Activated naive CD8-positive, alpha-beta T cell treated with anti-CD3 and anti-CD28 coated beads, Interleukin-2, amount 50 U/mL, for 24 hours (primary cell): ENCODE measurements around the gene MRC1.

Source experiments
- ATAC-seq: fragments of 150-1000 bp; cut with Tn5 transposase; one replicate; pipeline ENCODE4 v1.10.0; 2021
- DNase-seq: peaks from one replicate; pipeline ENCODE4 v3.0.0; 2021
- H3K27ac Mint-ChIP-seq: one replicate; pipeline ENCODE4 v1.8.0; 2021; ENCODE audit warnings: mild to moderate bottlenecking, mixed read lengths
- H3K27me3 Mint-ChIP-seq: one replicate; pipeline ENCODE4 v1.8.0; 2021; ENCODE audit warnings: mixed read lengths
- H3K36me3 Mint-ChIP-seq: one replicate; pipeline ENCODE4 v1.8.0; 2021; ENCODE audit warnings: low read depth, mixed read lengths
- H3K4me1 Mint-ChIP-seq: one replicate; pipeline ENCODE4 v1.8.0; 2021; ENCODE audit warnings: mixed read lengths
- H3K4me3 Mint-ChIP-seq: one replicate; pipeline ENCODE4 v1.8.0; 2021; ENCODE audit warnings: mild to moderate bottlenecking, moderate library complexity, mixed read lengths
- H3K9me3 Mint-ChIP-seq: one replicate; pipeline ENCODE4 v1.8.0; 2021; ENCODE audit warnings: mixed read lengths

The MRC1 gene

DNA sequence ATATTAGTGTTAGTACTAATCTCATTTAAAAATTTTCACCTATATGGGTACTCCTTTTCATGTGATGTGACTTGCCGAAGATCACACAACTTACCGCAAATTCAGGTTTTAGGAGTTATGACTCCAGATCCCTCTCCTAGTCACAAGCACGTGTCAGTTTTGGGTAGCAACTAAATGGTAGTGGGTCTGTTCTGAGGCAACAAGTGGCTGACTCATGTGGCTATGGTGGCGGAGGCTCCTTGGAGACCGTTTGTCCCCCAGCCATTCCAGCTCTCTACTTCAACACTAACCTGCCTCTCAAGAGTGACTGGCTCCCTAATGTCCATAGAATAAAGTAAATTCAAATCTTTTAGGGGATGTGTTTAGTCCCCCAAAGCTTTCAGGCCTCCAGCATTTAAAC is 39.5 kb downstream of the MRC1 start:
- no peaks in the 10 kb centered on the region for H3K27me3 Mint-ChIP-seq
- H3K9me3 Mint-ChIP-seq: no peaks in the 10 kb centered on the region
- peaks cover 2% of the 10 kb centered on the region for H3K4me1 Mint-ChIP-seq
- no peak for DNase-seq
- H3K36me3 Mint-ChIP-seq: no peaks in the 10 kb centered on the region
- H3K27ac Mint-ChIP-seq: no peak overlapping the region
- H3K4me3 Mint-ChIP-seq: no peak overlapping the region
- no peak for ATAC-seq

DNA sequence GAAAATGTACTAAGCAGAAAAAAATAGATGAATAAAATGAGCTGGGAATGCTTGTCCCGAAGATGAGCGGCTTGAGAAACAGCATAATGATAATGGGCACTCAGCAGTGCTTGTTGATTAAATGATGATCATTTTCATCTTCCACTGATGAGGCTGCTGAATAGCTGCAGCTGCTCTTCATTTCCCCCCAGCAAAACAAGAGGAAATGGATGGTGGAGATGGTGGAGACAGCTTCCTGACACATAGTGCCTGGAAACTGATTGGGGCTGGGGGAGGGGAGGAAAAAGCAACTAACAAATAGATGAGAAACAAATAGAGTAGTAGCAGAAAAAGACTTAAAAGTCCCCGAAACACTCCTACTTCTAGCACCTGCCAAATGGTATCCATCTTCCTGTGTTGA is 41.4 kb downstream of the MRC1 start:
- Mint-ChIP-seq H3K4me3 (no peak overlapping the region), H3K9me3 (no peaks in the 10 kb centered on the region), H3K27ac (no peak overlapping the region), H3K36me3 (no peaks in the 10 kb centered on the region), H3K4me1 (peaks cover 2% of the 10 kb centered on the region), H3K27me3 (no peaks in the 10 kb centered on the region)
- no peak for ATAC-seq
- DNase-seq: no peak

DNA sequence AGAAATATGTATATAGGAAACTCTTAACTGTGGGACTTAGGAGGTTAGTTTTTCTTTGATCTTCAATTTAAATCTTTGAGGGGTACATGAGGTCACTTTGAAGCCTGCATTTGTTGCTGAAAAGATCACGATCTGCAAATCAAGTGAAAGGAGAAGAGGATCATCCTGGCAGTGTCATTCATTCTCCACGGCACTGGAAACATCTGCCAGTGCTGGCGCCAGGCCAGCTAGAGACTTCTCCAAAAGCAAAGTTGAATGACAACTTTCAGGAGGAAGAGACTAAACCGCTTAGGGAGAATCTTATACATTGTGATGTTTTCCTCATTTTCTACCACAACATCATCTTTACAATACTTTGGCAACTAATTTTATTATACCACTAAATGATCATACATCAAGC is 42.5 kb downstream of the MRC1 start:
- Mint-ChIP-seq H3K27me3 (no peaks in the 10 kb centered on the region), H3K4me1 (peaks cover 2% of the 10 kb centered on the region), H3K9me3 (no peaks in the 10 kb centered on the region), H3K27ac (no peak overlapping the region), H3K36me3 (no peaks in the 10 kb centered on the region), H3K4me3 (no peak overlapping the region)
- DNase-seq (no peak), ATAC-seq (no peak)

DNA sequence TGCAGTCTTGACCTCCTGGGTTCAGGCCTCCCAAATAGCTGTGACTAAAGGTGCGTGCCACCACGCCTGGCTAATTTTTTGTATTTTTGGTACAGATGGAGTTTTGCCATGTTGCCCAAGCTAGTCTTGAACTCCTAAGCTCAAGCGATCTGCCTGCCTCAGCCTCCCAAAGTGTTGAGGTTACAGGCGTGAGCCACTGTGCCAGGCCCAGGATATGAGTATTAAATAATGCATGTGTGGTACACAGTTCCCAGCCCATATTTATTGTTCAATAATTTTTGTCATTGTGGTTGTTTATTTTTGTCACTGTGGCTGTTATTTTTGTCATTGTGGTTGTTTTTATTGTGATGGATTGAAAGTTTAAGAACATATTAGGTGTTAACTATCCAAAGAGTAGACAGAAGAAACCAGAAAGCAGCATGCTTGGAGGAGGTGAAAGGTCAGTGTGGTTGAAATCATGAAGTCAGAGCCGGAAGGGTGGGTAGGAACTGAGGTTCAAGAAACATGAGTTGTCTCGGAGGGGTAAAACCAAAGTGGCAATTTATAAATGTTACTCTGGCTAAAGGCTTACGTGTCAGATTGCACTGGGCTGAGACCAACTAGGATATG is 45.0 kb downstream of the MRC1 start:
- Mint-ChIP-seq H3K27me3 (no peaks in the 10 kb centered on the region), H3K4me3 (no peak overlapping the region), H3K36me3 (no peaks in the 10 kb centered on the region), H3K4me1 (peaks cover 2% of the 10 kb centered on the region), H3K9me3 (no peaks in the 10 kb centered on the region), H3K27ac (no peak overlapping the region)
- no peak for ATAC-seq
- DNase-seq: no peak

DNA sequence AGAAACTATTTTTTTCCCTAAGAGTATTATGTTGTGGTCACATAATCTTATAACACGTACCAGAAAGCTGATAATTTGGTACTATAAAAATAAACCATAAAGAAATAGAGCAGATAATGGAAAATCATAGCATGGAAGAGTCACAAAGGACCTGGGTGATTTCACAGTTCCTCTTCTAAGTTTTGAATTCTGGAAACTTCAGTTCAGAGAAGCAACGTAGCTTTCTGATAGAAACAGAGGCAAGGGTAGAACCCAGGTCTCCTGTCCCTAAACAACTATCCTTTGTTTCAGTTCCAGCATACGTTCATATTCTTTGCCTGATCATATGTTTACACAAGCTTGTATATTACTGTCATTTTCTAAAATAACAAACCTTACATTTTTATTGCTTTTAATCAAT is 47.9 kb downstream of the MRC1 start:
- H3K27ac Mint-ChIP-seq: no peak overlapping the region
- peaks cover 3% of the 10 kb centered on the region for H3K4me1 Mint-ChIP-seq
- ATAC-seq (no peak), DNase-seq (no peak)
- no peaks in the 10 kb centered on the region for H3K27me3 Mint-ChIP-seq
- no peaks in the 10 kb centered on the region for H3K36me3 Mint-ChIP-seq
- H3K9me3 Mint-ChIP-seq: no peaks in the 10 kb centered on the region
- H3K4me3 Mint-ChIP-seq: no peak overlapping the region

DNA sequence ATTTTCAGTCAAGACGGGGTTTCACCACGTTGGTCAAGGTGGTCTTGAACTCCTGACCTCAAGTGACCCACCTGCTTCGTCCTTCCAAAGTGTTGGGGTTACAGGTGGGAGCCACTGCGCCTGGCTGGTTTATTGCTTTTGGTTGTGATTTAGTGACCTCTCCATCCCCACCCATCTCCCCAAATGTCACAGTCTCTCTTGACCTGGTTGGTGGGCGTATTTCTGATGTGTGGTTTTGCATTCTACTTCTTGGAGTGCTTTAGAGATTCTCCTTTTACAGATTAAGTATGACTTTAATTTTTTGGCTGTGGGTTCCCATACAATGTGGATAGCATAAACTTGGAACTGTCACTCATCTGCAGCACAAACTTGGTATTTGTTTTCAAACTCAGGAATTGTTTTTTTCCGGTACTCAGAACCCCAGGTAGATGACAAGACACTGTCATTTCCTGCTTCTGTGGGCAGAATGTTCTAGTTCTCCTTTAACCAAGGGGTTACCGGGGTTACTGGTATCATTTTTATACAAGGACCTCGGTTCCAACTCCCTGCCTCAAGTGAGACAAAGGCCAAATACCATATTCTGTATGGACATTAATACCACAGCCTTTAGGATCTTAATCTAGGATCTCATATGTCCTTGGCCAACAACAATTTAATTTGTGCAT is 50.5 kb downstream of the MRC1 start:
- no peak overlapping the region for H3K27ac Mint-ChIP-seq
- H3K27me3 Mint-ChIP-seq: peaks cover 4% of the 10 kb centered on the region
- peaks cover 3% of the 10 kb centered on the region for H3K4me1 Mint-ChIP-seq
- DNase-seq: no peak
- no peak overlapping the region for H3K4me3 Mint-ChIP-seq
- no peak for ATAC-seq
- no peaks in the 10 kb centered on the region for H3K9me3 Mint-ChIP-seq
- H3K36me3 Mint-ChIP-seq: no peaks in the 10 kb centered on the region

DNA sequence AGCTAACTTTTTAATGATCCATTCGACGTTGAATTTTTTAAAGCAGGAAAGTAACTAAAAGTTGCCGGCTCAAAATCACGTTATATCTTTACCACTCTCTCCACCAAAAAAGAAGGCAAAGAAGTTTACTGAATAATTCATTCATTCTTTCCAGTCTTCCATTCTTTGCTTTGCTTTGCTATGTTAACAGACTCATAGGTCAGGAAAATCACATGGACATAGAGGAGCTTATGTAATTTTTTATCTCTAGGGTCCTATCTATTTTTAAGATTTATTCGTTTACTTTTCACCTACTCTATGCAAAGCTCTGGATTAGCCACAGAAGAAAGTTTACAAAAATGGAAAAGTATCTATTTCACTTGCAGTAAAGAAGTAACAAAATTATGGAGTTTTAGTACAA is 52.6 kb downstream of the MRC1 start:
- ATAC-seq: no peak
- Mint-ChIP-seq H3K27me3 (peaks cover 4% of the 10 kb centered on the region), H3K4me1 (peaks cover 3% of the 10 kb centered on the region), H3K4me3 (no peak overlapping the region), H3K27ac (no peak overlapping the region), H3K9me3 (no peaks in the 10 kb centered on the region), H3K36me3 (no peaks in the 10 kb centered on the region)
- DNase-seq: no peak

DNA sequence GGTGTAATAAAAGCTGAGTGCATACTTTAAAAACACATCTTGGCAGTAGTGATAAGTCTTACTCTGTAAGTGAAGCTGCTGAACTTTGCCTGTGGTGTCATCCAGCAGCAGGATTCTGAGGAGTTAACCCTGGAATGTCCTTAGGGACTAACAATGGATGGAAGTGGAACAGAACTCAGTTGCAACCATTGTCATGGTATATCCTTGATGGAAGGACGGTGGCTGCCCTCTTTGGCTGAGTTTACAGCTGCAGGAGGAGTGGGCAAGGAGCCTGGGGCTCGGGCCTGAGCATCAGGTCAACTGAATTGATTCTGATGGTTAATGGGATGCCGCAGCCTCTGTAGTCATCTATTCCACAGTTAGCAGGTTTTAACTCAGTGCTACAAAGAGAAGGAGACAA is 56.2 kb downstream of the MRC1 start:
- H3K4me3 Mint-ChIP-seq: no peak overlapping the region
- H3K36me3 Mint-ChIP-seq: no peaks in the 10 kb centered on the region
- no peak overlapping the region for H3K27ac Mint-ChIP-seq
- ATAC-seq (no peak), DNase-seq (no peak)
- peaks cover 6% of the 10 kb centered on the region for H3K27me3 Mint-ChIP-seq
- H3K4me1 Mint-ChIP-seq: no peaks in the 10 kb centered on the region
- no peaks in the 10 kb centered on the region for H3K9me3 Mint-ChIP-seq

DNA sequence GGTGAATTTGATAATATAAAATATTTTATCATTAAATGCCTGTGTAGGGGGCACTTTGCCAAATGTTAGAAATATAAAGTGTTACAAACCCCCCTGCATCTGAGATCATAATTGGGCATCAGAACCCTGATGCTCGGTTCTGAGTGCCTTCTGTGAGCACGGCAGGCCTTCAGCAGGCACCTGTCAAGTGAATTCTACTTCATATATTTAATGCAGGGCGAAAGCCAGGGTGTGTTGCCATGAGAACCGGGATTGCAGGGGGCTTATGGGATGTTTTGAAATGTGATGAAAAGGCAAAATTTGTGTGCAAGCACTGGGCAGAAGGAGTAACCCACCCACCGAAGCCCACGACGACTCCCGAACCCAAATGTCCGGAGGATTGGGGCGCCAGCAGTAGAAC is 57.2 kb downstream of the MRC1 start:
- DNase-seq (no peak), ATAC-seq (no peak)
- Mint-ChIP-seq H3K36me3 (no peaks in the 10 kb centered on the region), H3K9me3 (no peaks in the 10 kb centered on the region), H3K27ac (no peak overlapping the region), H3K27me3 (peaks cover 6% of the 10 kb centered on the region), H3K4me3 (no peak overlapping the region), H3K4me1 (no peaks in the 10 kb centered on the region)

DNA sequence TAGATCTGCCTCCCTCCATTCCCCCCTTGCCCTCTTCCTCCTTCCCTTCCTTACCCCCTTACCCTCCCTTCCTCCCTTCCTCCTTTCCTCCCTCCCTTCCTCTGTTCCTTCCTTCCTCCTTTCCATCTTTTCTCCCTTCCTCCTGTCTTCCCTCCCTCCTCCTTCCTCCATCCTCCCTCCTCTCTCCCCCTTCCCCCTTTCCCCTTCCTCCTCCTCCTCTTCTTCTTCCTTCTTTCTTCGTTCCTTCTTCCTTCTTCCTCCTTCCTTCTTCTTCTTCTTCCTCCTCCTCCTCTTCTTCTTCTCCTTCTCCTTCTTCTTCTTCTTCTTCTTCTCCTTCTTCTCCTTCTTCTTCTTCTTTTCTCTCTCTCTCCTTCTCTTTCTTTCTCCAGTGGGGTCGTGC is 57.9 kb downstream of the MRC1 start:
- Mint-ChIP-seq H3K27ac (no peak overlapping the region), H3K36me3 (no peaks in the 10 kb centered on the region), H3K4me1 (no peaks in the 10 kb centered on the region), H3K4me3 (no peak overlapping the region), H3K27me3 (peaks cover 6% of the 10 kb centered on the region), H3K9me3 (no peaks in the 10 kb centered on the region)
- ATAC-seq (no peak), DNase-seq (no peak)

DNA sequence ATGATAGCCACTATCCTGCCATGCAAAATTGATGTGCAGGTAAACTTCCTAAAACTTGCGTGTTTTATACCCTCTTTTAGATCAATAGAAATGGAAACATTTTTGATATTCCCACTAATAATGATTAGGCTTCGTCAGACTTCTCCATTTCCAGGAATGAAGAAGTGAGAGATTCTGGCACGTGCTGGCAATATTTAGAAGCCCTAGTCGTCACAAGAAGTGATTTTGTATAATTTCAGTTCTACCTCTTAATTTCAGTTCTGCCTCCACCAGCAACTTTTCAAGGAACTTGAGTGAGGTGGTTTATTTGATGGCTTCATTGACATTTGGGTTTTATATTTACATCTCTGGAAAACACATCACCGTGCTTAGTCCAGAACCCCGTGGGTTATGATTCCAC is 61.9 kb downstream of the MRC1 start:
- ATAC-seq (no peak), DNase-seq (no peak)
- no peak overlapping the region for H3K27ac Mint-ChIP-seq
- no peak overlapping the region for H3K4me3 Mint-ChIP-seq
- H3K27me3 Mint-ChIP-seq: peaks cover 2% of the 10 kb centered on the region
- H3K4me1 Mint-ChIP-seq: no peaks in the 10 kb centered on the region
- H3K9me3 Mint-ChIP-seq: no peaks in the 10 kb centered on the region
- no peaks in the 10 kb centered on the region for H3K36me3 Mint-ChIP-seq

DNA sequence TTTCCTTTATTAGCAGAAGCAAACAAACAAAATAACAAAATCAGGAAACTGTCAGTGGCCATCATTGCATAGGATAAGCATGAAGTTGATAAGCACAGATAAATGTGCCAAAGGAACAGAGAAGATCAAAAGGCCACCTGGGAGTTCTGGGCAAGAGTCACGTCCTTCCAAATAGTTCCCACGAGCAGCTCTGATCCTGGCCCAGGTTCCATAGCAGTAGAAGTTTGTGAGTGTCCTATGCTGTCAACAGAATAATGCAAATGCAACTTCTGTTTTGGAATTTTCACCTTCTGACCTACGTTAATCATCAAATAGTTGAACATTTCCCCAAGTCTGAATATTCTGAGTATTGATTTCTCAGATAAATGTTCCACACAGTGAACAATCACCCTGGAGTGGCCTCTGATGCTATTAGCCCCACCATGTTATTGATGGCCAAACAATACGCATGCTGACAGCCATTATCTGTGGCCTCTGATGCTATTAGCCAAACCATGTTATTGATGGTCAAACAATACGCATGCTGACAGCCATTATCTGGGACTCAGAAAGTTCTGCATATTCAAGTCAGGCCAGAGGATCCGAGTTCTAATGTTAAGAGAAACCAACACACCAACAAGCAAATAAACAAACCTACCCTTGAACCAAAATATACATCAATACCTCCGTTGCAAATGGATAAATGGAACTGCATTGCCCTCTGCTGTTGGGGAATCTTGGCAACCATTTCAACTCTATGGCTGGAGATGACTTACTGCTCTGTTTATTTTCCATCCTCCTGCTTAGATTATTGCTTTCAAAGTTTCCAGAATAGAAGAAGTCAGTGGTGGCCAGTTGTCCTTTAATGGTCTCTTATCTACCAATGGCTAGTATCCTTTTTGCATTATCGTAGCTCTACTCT is 63.3 kb downstream of the MRC1 start:
- no peak overlapping the region for H3K27ac Mint-ChIP-seq
- no peaks in the 10 kb centered on the region for H3K36me3 Mint-ChIP-seq
- H3K27me3 Mint-ChIP-seq: no peaks in the 10 kb centered on the region
- H3K9me3 Mint-ChIP-seq: no peaks in the 10 kb centered on the region
- no peaks in the 10 kb centered on the region for H3K4me1 Mint-ChIP-seq
- DNase-seq (no peak), ATAC-seq (no peak)
- no peak overlapping the region for H3K4me3 Mint-ChIP-seq

DNA sequence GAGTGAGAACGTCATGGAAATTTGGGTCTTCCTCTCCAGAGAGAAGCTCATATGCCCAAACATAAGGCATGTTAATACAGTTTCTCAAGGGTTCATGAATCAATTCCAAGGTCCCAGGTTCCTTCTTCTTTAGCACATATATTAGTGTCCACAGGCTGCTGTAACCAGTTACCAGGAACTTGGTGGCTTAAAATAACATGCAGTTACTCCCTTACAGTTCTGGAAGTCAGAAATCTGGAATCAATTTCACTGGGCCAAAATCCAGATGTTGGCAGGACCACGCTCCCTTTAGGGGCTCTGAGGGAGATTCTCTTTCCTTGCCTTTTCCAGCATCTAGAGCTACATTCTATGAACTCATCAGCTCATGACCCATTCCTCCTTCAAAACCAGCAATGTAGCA is 64.8 kb downstream of the MRC1 start:
- H3K4me3 Mint-ChIP-seq: no peak overlapping the region
- no peak for DNase-seq
- H3K4me1 Mint-ChIP-seq: no peaks in the 10 kb centered on the region
- no peak for ATAC-seq
- H3K27ac Mint-ChIP-seq: no peak overlapping the region
- no peaks in the 10 kb centered on the region for H3K36me3 Mint-ChIP-seq
- no peaks in the 10 kb centered on the region for H3K27me3 Mint-ChIP-seq
- H3K9me3 Mint-ChIP-seq: no peaks in the 10 kb centered on the region

DNA sequence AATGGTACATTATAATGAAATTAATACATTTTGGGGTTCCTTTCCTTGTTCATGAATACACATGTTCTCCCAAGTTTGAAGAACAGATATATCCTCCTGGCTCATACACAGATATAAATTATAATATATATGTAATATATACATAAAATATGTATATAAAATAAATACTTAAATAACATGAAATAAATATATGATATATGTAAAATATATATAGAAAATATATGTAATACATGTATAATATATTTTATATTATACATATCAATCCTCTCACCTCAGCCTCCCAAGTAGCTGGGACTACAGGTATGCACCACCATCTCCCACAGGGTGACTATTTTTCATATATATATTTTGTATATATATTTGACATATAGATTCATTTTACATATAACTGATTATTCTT is 68.0 kb downstream of the MRC1 start:
- Mint-ChIP-seq H3K36me3 (no peaks in the 10 kb centered on the region), H3K27ac (no peak overlapping the region), H3K4me3 (no peak overlapping the region), H3K9me3 (no peaks in the 10 kb centered on the region), H3K4me1 (no peaks in the 10 kb centered on the region), H3K27me3 (no peaks in the 10 kb centered on the region)
- ATAC-seq (no peak), DNase-seq (no peak)

DNA sequence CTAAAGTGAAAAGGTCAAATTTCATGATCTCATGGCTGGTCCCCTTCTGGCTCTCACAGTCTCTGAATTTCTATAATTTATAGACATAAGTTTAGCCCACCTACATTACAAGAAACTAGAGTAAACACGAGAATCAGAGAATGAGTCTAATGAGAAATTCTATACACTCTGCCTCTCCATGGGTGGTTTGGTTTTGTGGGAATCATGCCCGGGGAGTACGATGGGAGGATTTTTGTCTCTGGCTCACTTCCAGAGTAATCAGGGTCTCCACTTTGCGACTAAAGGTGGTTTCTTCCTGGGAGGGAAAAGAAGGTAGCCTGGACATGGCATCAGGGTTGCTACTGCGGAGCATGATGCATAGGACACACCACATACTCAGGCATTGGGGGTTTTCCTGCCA is 69.7 kb downstream of the MRC1 start:
- Mint-ChIP-seq H3K4me3 (no peak overlapping the region), H3K27me3 (no peaks in the 10 kb centered on the region), H3K27ac (no peak overlapping the region), H3K9me3 (no peaks in the 10 kb centered on the region), H3K36me3 (no peaks in the 10 kb centered on the region), H3K4me1 (no peaks in the 10 kb centered on the region)
- DNase-seq (no peak), ATAC-seq (no peak)
